HG02884 (cell line): Measurements from ENCODE around the gene PI4KB.

Source experiments
- ATAC-seq: cut with Tn5 transposase; IDR thresholded peaks from one replicate; pipeline ENCODE4 v1.9.1; 2021; ENCODE audit warnings: mild to moderate bottlenecking, moderate library complexity; ENCODE audit not compliant: unreplicated experiment

PI4KB gene

DNA sequence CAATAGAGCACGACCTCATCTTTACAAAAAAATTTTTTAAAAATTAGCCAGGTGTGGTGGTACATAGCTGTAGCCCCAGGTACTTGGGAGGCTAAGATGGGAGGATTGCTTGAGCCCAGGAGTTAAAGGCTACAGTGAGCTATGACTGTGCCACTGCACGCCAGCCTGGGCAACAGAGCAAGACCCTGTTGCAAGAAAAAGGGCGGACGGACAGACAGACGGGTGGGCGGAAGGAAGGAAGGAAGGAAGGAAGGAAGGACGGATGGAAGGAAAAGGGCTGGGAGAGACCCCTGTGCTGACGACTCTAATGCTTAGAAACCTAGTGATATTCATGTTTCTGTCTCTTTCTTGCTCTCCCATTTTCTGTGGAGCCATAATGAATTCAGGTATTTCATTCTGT is 14.4 kb downstream of the PI4KB start:
- no peak for ATAC-seq

DNA sequence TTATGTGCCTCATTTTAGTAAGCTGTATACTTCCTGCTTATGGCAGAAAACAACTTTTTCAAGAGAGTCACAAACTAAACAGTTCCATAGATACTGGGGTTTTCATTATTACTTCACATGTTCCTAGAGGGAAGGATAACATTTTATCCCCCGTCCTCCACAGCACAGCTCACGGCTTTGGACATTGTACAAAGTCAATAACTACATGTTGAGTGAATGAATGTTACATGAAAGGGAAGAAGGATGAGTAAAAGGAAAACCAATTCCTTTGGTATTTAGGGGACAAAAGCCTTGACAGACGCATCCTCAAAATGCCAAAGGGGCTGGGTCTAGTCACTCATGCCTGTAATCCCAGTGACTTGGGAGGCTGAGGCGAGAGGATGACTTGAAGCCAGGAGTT is 14.8 kb downstream of the PI4KB start:
- ATAC-seq: no peak

DNA sequence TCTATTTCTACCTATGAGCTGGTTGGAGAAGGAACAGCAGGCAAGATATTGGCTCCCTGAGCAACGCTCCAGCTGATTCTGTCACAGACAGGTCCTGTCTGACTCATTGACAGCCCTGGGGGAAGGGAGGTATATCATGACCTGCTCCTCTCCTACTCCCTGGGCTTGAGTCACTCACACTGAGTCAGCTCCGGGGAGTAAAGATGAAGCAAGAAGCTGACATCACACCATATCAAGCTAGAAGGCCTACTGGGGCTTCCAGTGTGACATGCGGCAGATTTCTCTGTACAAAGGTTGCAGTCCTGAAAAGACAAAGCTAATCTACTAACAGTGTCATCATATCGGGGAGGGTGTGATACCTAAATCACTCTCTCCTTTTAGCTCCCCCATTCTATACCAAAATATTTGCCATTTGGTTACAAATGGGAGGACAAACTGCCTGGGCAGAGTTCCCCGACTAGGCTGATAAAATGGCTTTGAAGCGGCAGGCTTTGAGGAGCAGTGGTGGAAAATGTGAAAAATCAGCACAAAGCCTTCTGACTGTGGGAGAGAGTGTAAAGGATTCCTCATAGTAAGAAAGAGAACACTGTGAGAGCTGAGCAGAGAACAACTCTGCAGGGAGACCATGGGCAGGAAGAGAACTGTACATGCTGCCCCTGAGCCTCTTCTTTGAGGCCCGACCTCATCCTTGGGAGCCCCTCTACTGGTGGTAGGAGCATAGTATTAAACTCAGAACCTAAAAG is 15.5 kb downstream of the PI4KB start:
- no peak for ATAC-seq

DNA sequence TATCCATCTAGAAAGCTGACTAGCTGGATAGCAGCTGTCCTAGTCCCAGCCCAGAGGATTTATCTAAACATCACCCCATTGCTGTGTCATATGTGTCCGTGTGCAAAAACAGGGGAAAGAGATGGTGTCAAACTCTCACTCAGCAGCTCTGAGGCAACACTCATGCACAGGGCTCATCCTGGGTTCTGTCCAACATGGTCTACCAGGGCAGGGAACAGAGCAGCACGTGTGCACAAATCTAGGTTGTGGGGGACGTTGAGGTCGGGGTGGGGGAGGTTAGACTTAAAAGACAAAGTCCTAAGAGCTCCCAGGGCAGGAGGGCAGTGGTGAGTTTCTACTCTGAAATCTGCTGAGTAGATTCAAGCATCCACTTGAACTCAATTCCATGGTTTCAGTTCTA is 16.2 kb downstream of the PI4KB start:
- ATAC-seq: no peak

DNA sequence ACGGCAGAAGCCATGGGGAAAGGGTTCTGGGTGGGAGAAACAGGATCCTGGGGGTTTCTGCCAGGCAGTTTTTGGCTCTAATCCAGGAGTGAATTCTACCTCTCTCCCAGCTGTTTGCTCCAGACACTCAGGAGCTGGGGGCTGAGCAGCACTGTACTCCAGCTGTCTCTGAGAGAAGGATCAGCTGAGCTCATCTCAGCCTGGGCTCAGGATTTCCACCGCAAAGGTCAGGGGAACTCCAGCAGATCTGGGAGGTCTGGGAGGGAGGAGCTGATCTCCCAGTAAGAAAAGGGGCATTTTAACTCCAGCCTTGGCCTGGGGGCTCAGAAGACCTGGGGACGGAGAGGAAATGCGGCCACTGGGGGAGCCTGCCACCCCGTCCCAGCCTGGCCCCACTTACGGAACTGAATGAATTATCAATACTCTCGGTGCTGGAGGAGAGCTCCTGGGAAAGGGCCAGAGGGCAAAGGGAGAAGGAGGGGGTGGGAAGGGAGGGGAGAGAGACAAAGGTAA is 17.3 kb downstream of the PI4KB start:
- no peak for ATAC-seq

DNA sequence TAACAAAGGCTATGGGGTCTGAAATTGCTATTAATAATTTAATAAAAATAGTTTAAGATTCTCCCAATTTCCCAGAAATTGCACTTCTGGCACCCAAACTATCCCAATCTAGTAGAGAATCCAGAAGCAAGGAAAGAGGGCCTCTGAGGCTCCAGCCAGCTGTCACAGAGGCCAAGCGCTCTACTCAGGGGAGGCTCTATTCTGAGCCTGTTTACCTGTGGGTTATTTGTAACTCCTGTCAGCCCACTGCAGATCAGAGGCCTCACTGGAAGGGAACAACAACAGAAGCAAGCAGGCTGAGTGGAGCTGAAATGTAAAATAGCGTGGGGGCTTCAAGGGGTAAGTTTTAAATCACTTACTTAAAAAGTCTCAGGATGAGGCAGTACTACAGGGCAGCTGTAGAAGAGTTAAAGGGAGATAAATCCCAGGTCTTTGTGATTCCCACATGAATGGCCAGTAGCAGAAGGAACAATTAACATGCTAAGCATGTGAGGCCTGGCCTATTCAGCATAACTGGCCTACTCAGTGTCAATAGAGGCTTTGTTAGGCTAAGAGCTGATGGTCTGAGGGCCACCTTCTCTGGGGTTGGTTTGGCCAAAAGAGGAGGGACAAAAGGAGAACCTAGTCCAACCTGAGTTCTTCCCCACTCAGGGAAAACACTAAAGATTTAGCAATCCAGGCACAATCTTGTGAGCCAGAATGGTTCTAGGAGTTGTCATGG is 32.3 kb downstream of the PI4KB start:
- ATAC-seq: no peak

DNA sequence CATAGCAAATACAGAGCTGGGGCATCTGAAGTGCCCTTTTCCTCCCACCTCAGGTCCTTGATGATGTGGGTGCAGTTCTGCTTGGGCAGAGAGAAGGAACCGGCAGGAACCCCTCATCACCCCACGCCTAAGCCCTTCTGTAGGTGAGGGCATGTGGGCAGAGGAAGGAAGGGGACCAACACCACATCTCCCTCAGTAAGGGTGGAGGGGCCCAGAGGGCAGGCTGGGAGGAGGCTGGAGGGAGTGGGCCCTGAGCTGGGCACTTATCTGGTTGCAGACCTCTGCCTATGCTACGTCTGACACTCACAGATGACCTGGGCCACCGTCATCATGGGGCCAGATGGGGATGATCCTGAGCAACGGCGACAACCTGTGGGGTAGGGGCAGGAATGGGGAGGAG is 34.1 kb downstream of the PI4KB start:
- no peak for ATAC-seq

DNA sequence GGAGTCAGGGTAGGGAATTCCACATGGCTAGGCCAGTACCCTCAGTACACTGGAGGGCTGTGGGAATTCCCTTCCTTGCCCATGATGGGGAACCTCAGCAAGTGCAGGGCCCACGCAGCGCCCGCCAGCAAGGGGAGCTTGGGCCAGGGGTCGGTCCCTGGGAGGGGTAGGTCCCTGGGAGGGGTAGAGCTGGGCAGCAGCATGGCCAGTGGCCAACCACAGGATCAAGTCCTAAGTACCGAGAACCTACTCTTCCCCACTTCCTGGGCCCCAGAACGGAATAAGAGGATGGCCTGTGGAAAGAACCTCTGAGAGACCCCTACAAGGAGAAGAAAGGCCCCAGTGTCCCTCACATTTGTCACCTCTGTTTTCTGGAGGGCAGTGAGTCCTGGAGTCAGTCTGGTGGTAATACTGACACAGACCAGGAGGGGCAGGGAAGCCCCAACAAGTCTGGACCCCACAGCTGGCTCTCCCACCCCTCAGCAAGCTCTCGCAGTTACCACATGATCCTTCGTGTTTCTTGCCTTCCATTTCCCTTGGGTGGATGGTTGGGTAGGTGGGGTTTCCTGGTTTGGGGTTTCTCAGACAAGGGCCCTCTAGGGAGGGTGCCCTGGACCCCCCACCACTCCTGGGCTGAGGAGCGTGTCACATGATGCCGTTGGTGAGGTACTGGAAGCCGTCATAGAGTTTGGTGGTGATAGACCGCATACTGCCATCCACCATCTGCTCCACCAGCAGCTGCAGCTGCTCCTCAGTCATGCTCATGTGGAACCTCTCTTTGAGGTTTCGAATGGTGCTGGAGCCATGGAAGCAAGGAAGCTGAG is 34.8 kb downstream of the PI4KB start:
- ATAC-seq: no peak

DNA sequence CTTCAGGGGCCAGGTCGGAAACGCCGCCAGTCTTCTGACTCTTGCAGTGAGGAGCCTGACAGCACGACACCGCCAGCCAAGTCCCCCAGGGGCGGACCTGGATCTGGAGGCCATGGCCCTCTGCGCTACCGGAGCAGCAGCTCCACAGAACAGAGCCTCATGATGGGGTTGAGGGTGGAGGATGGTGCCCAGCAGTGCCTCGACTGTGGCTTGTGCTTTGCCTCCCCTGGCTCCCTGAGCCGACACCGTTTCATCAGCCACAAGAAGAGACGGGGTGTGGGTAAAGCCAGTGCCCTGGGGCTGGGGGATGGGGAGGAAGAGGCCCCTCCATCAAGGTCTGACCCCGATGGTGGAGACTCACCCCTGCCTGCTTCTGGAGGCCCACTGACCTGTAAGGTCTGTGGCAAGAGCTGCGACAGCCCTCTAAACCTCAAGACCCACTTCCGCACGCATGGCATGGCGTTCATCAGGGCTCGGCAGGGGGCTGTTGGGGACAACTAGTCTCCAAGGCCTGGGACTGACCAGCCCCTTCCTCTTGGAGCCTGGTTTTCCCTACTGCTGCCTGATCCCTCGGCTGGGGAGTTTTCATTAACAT is 36.4 kb downstream of the PI4KB start:
- no peak for ATAC-seq

DNA sequence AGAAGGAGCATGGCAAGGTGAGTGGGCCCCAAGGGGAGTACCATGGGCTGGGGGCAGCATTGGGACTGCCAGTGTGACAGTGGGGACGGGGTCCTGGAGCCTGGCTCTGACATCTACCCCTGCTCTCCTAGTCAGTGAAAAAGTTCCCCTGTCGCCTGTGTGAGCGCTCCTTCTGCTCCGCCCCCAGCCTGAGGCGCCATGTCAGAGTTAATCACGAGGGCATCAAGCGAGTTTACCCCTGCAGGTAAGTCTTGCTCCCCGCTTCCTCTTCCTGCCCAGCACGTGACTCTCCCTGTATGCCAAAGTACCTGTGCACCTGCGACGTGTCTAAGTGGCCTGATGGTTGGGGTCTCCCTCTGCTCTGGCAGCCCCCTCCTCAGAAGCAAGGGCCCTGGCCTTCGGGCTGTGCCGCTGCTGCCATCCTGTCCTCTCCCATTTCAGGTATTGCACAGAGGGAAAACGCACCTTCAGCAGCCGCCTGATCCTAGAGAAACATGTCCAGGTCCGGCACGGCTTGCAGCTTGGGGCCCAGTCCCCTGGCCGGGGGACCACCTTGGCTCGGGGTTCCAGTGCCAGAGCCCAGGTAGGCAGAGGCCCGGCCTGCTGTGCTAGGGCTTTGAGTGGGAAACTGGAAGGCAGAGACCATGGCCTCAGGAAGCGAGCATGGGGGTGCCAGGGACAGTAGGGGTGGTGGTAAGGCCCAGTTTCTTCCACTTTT is 37.1 kb downstream of the PI4KB start:
- no peak for ATAC-seq

DNA sequence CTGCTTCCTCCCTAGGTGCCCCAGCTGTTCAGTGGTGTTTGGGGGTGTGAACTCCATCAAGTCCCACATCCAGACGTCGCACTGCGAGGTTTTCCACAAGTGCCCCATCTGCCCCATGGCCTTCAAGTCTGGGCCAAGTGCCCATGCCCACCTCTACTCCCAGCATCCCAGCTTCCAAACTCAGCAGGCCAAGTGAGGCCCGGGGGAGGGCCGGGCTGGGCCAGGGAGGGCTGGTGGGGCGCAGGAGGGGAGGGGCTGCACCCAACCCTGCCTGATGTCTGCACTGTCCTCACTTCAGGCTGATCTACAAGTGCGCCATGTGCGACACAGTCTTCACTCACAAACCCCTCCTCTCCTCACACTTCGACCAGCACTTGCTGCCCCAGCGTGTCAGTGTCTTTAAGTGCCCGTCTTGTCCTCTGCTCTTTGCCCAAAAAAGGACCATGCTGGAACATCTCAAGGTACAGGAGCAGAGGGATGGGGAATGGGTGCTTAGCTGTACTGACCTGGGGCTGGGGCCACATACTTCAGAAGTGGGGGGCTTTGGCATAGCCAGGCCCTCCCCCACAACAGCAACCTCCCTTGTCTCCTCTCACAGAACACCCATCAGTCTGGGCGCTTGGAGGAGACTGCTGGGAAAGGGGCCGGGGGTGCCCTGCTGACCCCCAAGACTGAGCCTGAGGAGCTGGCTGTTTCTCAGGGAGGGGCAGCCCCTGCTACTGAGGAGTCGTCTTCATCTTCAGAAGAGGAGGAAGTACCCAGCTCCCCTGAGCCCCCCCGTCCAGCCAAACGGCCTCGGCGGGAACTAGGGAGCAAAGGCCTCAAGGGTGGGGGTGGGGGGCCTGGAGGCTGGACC is 37.9 kb downstream of the PI4KB start:
- ATAC-seq: no peak

DNA sequence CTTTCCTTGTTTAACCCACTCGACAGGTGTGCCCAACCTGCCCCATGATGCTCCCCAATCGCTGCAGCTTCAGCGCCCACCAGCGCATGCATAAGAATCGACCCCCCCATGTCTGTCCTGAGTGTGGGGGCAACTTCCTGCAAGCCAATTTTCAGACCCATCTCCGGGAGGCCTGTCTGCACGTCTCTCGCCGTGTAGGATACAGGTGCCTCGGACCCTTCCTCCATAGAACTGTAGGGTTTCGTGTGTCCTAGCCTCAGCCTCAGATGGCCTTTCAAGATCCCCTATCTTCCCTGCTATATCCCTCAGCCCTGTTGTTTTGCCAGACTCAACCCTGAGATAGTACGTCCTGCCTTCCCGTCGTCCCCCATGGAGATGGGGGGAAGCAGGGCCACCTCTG is 38.7 kb downstream of the PI4KB start:
- no peak for ATAC-seq

DNA sequence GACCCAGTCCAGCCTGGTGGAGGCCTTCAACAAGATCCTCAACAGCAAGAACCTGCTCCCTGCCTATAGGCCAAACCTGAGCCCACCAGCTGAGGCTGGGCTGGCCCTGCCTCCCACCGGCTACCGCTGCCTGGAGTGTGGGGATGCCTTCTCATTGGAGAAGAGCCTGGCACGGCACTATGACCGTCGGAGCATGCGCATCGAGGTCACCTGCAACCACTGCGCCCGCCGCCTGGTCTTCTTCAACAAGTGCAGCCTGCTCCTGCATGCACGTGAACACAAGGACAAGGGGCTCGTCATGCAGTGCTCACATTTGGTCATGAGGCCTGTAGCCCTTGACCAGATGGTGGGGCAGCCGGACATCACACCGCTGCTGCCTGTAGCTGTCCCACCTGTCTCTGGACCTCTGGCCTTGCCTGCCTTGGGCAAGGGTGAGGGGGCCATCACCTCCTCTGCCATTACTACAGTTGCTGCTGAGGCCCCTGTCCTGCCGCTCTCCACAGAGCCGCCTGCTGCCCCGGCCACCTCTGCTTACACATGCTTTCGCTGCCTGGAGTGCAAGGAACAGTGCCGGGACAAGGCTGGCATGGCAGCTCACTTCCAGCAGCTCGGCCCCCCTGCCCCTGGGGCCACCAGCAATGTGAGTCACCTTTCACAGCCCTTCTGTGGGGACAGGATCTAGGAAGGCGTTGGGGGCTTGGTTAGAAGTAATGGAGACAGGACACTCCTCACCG is 39.3 kb downstream of the PI4KB start:
- ATAC-seq: no peak

DNA sequence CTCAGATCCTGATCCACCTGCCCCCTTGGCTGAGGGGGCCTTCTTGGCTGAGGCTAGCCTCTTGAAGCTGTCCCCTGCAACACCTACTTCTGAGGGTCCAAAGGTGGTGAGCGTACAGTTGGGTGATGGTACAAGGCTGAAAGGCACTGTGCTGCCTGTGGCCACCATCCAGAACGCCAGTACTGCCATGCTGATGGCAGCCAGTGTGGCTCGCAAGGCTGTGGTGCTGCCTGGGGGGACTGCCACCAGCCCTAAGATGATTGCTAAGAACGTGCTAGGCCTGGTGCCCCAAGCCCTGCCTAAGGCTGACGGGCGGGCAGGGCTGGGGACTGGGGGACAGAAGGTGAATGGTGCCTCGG is 39.9 kb downstream of the PI4KB start:
- no peak for ATAC-seq

DNA sequence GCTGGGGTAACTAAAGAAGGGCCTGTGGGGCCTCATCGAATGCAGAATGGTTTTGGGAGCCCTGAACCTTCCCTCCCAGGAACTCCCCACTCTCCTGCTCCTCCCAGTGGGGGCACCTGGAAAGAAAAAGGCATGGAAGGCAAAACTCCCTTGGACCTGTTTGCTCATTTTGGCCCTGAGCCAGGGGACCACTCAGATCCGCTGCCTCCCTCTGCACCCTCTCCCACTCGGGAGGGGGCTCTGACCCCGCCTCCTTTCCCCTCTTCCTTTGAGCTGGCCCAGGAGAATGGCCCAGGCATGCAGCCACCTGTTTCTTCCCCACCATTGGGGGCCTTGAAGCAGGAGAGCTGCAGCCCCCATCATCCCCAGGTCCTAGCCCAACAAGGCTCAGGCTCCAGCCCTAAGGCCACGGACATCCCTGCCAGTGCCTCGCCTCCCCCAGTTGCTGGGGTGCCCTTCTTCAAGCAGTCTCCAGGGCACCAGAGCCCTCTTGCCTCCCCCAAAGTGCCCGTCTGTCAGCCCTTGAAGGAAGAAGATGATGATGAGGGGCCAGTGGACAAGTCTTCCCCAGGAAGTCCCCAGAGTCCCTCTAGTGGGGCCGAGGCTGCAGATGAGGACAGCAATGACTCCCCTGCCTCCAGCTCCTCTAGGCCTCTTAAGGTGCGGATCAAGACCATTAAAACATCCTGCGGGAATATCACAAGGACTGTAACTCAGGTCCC is 40.4 kb downstream of the PI4KB start:
- no peak for ATAC-seq

DNA sequence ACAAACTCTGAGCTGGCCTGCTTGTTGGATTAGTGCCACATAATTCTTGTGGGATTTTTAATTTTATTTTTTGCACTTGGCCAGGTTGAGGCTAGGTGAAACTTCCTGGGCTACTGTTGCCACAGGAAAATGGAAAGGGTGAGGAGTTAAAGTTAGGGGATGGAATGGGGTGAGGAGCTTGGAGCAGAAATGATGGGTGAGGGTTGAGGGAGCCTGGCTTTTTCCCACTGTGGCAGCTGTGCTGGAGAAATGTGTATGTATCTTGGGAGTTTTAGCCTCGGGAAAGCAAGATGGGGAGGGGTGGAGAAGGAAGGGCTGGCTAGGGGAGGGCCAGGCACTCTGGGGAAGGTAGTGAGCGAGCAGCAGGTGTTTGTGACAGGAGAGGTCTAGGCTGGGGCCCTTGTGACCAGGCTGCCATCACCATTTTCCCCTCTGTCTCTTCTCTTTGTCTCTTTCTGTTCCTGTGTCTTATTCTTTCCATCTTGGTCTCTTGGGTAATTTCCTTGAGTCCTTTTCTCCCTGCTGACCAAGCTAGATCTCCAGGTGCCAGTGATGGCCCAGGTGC is 43.1 kb downstream of the PI4KB start:
- ATAC-seq: no peak

DNA sequence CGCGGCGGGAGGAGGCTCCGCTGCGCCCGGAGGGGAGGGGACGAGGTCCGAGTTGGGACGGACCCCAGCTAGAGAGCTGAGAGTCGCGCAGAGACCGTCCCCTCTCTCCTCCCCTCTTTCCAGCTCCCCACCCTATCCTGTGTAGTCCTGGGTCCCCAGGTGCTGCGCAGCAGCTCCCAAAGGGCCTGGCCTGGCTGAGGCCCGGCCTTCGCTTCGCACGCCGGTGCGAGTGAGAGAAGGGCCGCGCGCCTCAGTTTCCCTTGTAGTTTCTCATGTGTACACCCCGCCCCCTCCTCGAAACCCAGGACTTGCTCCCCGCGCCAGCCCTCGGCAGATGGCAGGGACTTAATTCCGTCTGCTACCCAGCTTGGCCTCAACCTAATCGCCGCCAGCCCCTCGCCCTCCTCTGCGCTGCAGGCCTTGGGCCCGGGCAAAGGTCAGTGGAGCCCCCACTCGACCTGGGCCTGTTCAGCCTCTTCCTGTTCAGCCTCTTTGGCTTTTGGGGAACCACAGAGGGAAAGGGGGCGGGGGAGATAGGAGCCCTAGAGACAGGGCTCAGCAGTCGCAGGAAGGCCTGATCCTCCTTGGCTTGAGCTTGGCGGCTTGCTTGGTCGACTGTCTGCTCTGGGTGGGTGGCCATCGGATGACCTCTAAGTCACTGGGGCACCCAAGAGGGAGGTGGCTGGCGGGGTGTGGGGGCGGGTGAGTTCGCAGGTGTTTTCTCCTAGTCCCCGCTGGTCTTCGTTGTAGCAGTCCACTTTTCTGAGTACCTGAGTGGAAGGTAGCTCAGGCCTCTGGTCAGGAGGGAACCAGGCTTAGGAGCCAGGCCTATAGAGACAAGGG is 44.1 kb downstream of the PI4KB start:
- ATAC-seq: no peak
